NT2/D1 (cell line): ENCODE results near the gene SRL.

ENCODE experiments used
- DNase-seq: peaks from one replicate; pipeline ENCODE4 v3.0.0-alpha.2; 2011; ENCODE audit warnings: low read depth, low spot score
- H3K27me3 ChIP-seq: 2 replicates; pipeline ENCODE4 v1.6.0; 2011; ENCODE audit warnings: mild to moderate bottlenecking; ENCODE audit not compliant: insufficient read length, insufficient read depth
- H3K36me3 ChIP-seq: 2 replicates; pipeline ENCODE4 v1.6.1; 2011; ENCODE audit warnings: mild to moderate bottlenecking, low read length, mixed read lengths; ENCODE audit not compliant: insufficient read depth, insufficient read length
- H3K4me1 ChIP-seq: 2 replicates; pipeline ENCODE4 v1.5.1; 2011; ENCODE audit not compliant: insufficient read depth, insufficient read length
- H3K4me3 ChIP-seq: 2 replicates; pipeline ENCODE4 v1.5.1; 2011; ENCODE audit warnings: low read depth; ENCODE audit not compliant: insufficient read length
- H3K9ac ChIP-seq: 2 replicates; pipeline ENCODE4 v1.6.0; 2011; ENCODE audit warnings: low read depth; ENCODE audit not compliant: insufficient read length
- H3K9me3 ChIP-seq: 2 replicates; pipeline ENCODE4 v1.5.1; 2011; ENCODE audit warnings: mild to moderate bottlenecking, low read length; ENCODE audit not compliant: insufficient read depth
- SUZ12 ChIP-seq: IDR thresholded peaks from 2 replicates; pipeline ENCODE4 v1.6.1; 2011; ENCODE audit not compliant: insufficient read length, insufficient read depth; ENCODE audit errors: extremely low read depth
- YY1 ChIP-seq: IDR thresholded peaks from 2 replicates; pipeline ENCODE4 v1.6.1; 2011; ENCODE audit not compliant: insufficient read length, insufficient read depth
- ZNF274 ChIP-seq: IDR thresholded peaks from 2 replicates; pipeline ENCODE4 v1.6.1; 2011; ENCODE audit warnings: mild to moderate bottlenecking, low read depth, low read length

Gene SRL

GRCh38 chr16:4241928-4242283, at the start of gene SRL:
SRL (minus strand) TSS chr16:4242080; CDS start chr16:4242067, 13 bp downstream.
- no peak for DNase-seq
- Histone ChIP-seq H3K9me3 (no peaks in the 10 kb centered on the region), H3K4me1 (peaks cover 21% of the 10 kb centered on the region), H3K4me3 (no peak within 1 kb of the TSS), H3K9ac (peak within 1 kb of the TSS; percentile 0), H3K36me3 (no peaks in the 10 kb centered on the region), H3K27me3 (no peaks in the 10 kb centered on the region)
- TF ChIP-seq ZNF274 (no peak), YY1 (no peak), SUZ12 (no peak)

DNA sequence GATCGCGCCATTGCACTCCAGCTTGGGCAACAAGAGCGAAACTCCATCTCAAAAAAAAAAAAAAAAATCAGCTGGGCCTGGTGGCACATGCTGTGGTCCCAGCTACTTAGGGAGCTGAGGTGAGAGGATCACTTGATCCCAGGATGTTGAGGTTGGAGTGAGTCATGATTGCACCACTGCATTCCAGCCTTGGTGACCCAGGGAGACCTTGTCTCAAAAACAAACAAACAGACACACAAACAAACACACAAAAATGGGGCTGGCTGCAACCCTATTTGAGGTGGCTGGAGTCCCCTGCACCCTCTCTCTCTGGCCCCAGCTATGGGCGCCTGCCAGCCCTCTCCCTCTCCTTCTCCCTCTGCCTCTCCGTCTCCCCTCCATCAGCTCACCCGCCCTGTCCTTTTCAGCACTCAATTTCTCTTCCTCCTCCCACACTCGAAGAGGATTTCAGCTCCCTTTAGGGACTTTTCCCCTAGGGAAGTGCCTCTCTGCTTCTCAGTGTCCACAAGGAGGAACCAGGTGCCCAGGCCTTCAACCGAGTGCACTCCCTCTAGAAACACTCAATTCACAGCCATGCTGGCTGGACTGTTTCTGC, 48.5 kb upstream of the SRL start:
- DNase-seq, result no peak
- no peaks in the 10 kb centered on the region for H3K27me3 ChIP-seq
- H3K4me1 ChIP-seq, result peaks cover 28% of the 10 kb centered on the region
- H3K9me3 ChIP-seq, result no peaks in the 10 kb centered on the region
- peak overlapping the region; percentile 4 for H3K9ac ChIP-seq
- no peaks in the 10 kb centered on the region for H3K36me3 ChIP-seq
- no peak overlapping the region for H3K4me3 ChIP-seq
- TF ChIP-seq YY1 (no peak), SUZ12 (no peak), ZNF274 (no peak)

GRCh38 chr16:4288148-4288921, 46.5 kb upstream of the SRL start:
- H3K4me1 ChIP-seq, result peaks cover 18% of the 10 kb centered on the region
- H3K36me3 ChIP-seq, result no peaks in the 10 kb centered on the region
- no peak for DNase-seq
- H3K9me3 ChIP-seq, result no peaks in the 10 kb centered on the region
- no peaks in the 10 kb centered on the region for H3K27me3 ChIP-seq
- H3K9ac ChIP-seq, result no peak overlapping the region
- H3K4me3 ChIP-seq, result no peak overlapping the region
- no peak for TF ChIP-seq SUZ12
- no peak for TF ChIP-seq ZNF274
- TF ChIP-seq YY1, result no peak

GRCh38 chr16:4285167-4285566, 43.3 kb upstream of the SRL start:
- peaks cover 5% of the 10 kb centered on the region for H3K4me1 ChIP-seq
- no peak for DNase-seq
- TF ChIP-seq SUZ12 (no peak), ZNF274 (no peak), YY1 (no peak)

DNA sequence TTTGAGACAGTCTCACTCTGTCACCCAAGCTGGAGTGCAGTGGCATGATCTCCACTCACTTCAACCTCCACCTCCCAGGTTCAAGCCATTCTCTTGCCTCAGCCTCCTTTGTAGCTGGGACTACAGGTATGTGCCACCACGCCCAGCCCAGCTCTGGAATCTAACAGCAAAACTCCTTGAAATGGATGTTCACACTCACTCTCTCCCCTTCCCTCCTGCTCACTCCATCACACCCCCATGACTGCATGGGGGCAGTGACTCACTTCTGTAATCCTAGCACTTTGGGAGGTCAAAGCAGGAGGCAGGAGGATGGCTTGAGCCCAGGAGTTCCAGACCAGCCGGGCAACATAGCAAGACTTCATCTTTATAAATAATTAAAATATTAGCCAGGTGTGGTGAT, 42.1 kb upstream of the SRL start:
- no peak for DNase-seq
- TF ChIP-seq ZNF274 (no peak), SUZ12 (no peak), YY1 (no peak)
- H3K4me3 ChIP-seq, result no peak overlapping the region

More at GRCh38 chr16:4285167-4285566, 43.3 kb upstream of the SRL start:
- Histone ChIP-seq H3K4me3 (no peak overlapping the region), H3K36me3 (no peaks in the 10 kb centered on the region), H3K9me3 (peaks cover 9% of the 10 kb centered on the region), H3K27me3 (no peaks in the 10 kb centered on the region), H3K9ac (no peak overlapping the region)

GRCh38 chr16:4283441-4283840, 41.6 kb upstream of the SRL start:
- Histone ChIP-seq H3K9ac (no peak overlapping the region), H3K4me3 (no peak overlapping the region), H3K27me3 (no peaks in the 10 kb centered on the region), H3K36me3 (no peaks in the 10 kb centered on the region), H3K9me3 (peaks cover 9% of the 10 kb centered on the region), H3K4me1 (peaks cover 5% of the 10 kb centered on the region)
- no peak for DNase-seq
- TF ChIP-seq SUZ12, result no peak

More for the DNA sequence above, 42.1 kb upstream of the SRL start:
- H3K27me3 ChIP-seq, result no peaks in the 10 kb centered on the region
- no peaks in the 10 kb centered on the region for H3K36me3 ChIP-seq
- no peak overlapping the region for H3K9ac ChIP-seq
- peaks cover 9% of the 10 kb centered on the region for H3K9me3 ChIP-seq
- H3K4me1 ChIP-seq, result peaks cover 5% of the 10 kb centered on the region

- Histone ChIP-seq H3K4me3 (no peak overlapping the region), H3K9ac (no peak overlapping the region), H3K4me1 (no peaks in the 10 kb centered on the region), H3K36me3 (no peaks in the 10 kb centered on the region), H3K27me3 (no peaks in the 10 kb centered on the region), H3K9me3 (peaks cover 9% of the 10 kb centered on the region)
- no peak for DNase-seq
- no peak for TF ChIP-seq ZNF274
- no peak for TF ChIP-seq YY1
Measured at GRCh38 chr16:4280625-4281024, 38.7 kb upstream of the SRL start.
